Cardiac fibroblast (primary cell): Measurements from ENCODE around the gene PTK6.
"Not testable (repeated sequence)": the region's sequence is repeated elsewhere in the genome, so short reads cannot be mapped to it uniquely, and the experiment has no call there.

Experiments
- DNase-seq, 2 donors: peaks; one replicate each; pipeline versions ENCODE4 v3.0.0 to v3.0.0-alpha.2; 2010; ENCODE audit warnings: low read depth in 2 of 2
- H3K4me3 ChIP-seq, 2 donors: replicated peaks in 1 of 2; 1 replicate in 1 of 2; 2 replicates in 1 of 2; pipeline ENCODE4 v1.5.1; 2011; ENCODE audit warnings: low read depth in 2 of 2, low read length in 2 of 2, mild to moderate bottlenecking in 2 of 2, moderate library complexity in 1 of 2
- TF ChIP-seq, protein P1 (sequence below): IDR thresholded peaks from one replicate; pipeline ENCODE4 v1.5.1; 2011; ENCODE audit warnings: low read depth, mild to moderate bottlenecking, low read length, inconsistent platforms

The PTK6 gene

DNA sequence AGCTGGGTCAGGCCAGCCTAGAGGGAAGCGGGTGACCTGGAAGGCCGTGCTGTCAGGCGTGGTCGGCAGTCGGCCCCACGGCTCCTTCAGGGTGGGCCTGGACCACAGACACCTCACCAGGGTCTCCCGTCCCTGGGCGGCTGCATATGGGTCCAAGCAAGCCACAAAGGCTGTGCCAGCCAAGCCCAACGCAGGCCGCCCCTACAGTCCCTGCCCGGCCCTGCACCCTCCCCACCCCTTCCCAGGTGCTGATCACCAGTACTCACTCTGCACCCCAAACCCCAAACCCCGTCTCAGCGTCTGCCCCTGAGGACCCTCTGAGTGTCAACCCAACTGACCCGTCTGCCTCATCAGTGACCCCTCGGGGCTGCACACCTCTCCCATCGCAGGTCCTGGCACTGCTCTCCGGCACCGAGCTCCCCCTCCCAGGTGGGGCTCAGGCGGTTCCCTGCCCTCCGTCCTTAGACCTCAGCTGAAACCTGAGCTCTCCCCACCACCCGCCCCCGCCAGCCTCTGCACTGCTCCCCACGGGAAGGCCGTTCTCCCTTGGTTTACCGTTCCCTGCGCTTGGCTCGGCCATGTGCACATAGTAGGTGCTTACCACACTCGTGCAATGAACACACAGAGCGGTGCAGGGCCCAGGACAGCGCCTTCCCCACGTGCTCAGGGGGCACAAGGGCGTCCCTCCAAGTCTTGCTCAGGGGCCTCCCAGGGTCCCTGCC lies 18.1 kb downstream of the PTK6 start:
- H3K4me3 ChIP-seq = peak overlapping the region; percentile 63 to 90
- DNase-seq = no peak
- TF ChIP-seq, protein P1, sequence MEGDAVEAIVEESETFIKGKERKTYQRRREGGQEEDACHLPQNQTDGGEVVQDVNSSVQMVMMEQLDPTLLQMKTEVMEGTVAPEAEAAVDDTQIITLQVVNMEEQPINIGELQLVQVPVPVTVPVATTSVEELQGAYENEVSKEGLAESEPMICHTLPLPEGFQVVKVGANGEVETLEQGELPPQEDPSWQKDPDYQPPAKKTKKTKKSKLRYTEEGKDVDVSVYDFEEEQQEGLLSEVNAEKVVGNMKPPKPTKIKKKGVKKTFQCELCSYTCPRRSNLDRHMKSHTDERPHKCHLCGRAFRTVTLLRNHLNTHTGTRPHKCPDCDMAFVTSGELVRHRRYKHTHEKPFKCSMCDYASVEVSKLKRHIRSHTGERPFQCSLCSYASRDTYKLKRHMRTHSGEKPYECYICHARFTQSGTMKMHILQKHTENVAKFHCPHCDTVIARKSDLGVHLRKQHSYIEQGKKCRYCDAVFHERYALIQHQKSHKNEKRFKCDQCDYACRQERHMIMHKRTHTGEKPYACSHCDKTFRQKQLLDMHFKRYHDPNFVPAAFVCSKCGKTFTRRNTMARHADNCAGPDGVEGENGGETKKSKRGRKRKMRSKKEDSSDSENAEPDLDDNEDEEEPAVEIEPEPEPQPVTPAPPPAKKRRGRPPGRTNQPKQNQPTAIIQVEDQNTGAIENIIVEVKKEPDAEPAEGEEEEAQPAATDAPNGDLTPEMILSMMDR = no peak

DNA sequence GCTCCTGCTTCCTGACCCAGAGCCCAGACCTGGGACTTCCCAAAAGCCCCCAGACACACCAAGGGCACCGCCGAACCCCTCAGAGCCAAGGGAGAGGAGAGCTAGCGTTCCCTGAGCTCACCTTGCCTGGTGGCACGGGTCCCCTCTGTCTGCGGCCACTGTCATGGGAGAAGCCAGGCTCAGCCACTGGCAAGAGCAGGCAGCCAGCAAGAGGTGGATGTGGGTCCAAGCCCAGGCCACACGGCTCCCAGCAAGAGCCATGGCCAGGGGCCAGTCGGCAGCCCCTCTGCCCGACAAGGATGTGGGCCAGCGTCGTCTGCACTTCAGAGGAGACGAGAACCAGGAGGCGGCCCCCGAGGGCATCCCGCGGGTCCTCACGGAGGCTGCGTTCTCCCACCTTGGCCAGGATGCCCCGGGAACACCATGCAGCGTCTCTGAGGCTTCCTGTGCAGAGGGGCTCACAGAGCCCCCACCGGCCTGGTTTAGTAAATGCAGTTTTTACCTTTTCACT lies 18.8 kb downstream of the PTK6 start:
- H3K4me3 ChIP-seq = no peak overlapping the region
- TF ChIP-seq, protein P1 = no peak
- DNase-seq = no peak

DNA sequence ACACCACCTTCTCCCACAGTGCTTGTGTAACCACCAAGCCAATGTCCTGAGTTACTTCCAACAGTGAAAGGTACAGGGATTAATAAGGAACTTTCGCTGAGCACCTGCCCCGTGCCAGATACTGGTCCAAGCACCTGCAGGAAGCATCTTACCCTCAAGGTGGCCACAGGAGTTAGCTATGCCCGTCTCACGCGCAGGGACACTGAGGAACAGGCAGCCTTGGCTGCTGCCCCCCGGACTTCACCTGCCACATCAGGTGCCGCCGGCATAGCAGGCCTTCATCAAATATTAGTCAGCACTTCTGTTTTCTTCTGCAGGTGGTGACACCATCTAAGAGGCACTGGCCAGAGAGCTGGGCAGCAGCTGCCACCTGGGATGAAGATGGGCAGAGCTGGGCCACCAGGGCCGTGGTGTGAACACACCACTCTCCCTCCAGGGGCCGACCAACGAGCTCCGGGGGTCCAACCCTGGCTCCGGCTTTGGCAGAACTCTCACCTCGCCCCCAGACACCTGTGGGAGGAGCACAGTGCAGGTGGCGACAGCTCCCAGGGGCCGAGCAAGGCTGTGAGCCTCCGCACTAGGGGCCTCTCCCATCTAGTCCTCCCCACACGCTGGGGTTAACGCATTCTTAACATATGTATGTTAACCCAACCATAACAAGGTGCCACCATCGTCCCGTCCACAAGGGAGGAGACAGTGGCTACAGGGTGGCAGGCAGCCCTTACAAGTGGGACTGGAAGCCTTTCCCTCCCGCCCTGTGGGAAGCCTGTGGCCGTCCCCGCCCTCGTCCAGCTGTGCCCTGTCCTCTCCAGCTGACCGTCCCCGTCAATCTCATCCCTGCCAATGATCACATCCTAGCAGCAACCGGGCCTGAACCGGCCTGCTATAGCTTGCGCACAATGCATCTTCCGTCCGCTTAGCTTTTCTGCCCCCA lies 19.5 kb downstream of the PTK6 start:
- H3K4me3 ChIP-seq = no peak overlapping the region
- DNase-seq = no peak
- TF ChIP-seq, protein P1 = no peak

DNA sequence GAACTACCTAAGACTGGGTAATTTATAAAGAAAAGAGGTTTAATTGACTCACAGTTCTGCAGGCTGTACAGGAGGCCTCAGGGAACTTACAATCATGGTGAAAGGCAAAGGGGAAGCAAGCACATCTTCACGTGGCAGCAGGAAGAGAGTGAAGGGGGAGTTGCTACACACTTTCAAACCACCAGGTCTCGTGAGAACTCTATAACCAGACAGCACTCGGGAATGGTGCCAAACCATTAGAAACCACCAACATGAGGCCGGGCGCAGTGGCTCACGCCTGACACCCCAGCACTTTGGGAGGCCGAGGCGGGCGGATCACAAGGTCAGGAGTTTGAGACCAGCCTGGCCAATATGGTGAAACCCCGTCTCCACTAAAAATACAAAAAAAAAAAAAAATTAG lies 22.7 kb downstream of the PTK6 start:
- not testable (repeated sequence) for DNase-seq, H3K4me3 ChIP-seq

DNA sequence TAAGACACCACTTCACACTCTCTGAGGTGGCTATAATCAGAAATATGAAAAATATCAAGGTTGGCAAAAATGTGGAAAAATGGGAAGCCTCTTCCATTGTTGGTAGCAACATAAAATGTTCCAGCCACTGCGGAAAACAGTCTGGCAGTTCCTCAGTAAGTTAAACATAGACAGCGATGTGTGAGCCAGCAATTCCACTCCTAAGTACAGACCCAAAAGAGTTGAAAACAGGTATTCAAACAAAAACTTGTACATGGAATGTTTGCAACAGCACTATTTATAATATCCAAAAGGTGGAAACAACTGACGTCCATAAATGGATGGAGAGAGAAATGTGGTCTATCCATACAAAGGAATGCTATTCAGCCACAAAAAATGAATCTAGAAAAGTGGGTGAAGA lies 24.0 kb downstream of the PTK6 start:
- TF ChIP-seq, protein P1 = no peak
- H3K4me3 ChIP-seq = no peak overlapping the region
- no peak for DNase-seq

DNA sequence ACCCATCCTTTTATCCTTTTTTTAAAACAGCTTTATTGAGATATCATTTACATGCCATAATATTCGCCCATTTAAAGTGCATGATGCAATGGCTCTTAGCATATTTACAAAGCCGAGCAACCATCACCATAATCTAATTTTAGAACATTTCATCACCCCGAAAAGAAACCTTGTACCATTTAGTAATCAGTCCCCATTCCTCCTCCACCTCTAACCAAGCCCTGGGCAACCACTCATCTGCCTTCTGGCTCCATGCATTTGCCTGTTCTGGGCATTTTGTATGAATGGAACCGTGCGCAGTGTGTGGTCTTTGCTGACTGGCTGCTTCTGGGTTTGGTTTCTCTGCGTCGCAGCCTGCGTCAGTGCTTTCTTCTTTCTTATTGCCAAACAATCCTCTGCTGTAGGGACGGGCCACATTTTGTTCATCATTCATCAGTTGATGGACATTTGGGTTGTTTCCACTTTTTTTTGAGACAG lies 28.1 kb downstream of the PTK6 start:
- TF ChIP-seq, protein P1 = no peak

More for the DNA sequence above, 28.1 kb downstream of the PTK6 start:
- H3K4me3 ChIP-seq = no peak overlapping the region
- no peak for DNase-seq
